HG03354 (cell line): Measurements from ENCODE around the gene KLLN.
A peak's percentile ranks its signal among the peaks of the same experiment; 100 is the strongest.
"Not testable (repeated sequence)": the region's sequence is repeated elsewhere in the genome, so short reads cannot be mapped to it uniquely, and the experiment has no call there.

Experiments used
- ATAC-seq: cut with Tn5 transposase; IDR thresholded peaks from one replicate; pipeline ENCODE4 v1.9.1; 2021; ENCODE audit warnings: mild to moderate bottlenecking; ENCODE audit not compliant: unreplicated experiment, poor library complexity, severe bottlenecking

The KLLN gene

DNA sequence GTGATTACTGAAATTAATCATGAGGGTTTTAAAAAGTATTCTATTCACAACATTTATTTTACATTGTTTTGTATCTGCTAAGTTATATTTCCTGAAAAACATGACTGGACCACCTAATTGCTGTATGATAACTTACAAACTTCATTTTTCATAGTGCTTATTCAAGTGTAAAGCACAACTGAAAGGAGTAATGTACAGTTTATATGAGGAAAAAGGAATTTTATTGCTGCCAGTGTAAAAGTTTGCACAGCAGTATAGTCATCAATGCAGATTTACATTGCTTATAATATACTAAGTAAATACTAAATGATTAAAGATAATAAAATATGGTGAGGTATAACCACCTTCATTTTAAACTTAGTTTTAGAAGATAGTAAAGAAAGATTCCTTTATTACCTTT lies 4.1 kb upstream of the KLLN start:
- ATAC-seq = no peak

DNA sequence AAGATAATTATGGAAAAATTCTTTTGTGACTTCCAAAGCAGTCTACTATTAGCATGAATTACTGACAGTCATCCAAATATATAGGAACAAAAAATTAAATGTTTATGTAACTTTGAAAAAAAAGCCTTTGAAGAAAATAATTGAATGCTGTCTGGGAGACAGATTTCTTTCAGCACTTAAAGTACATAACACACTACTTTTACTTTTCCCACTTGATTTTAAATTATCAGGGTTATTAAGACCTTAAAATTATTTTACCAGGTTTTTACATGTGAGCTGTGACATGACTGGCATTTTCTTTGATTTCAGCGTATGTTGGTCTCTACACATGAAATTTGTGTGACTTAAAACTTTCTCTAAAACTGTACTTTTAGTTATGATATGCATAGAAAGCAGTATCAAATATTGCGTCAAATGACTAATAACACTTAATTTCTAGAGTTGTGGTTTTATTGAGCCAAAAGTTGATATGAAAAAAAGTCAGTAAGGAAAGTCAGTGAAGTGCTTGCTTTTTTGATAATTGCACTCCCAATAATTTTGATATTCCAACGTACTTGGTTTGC lies 3.2 kb upstream of the KLLN start:
- ATAC-seq = no peak

DNA sequence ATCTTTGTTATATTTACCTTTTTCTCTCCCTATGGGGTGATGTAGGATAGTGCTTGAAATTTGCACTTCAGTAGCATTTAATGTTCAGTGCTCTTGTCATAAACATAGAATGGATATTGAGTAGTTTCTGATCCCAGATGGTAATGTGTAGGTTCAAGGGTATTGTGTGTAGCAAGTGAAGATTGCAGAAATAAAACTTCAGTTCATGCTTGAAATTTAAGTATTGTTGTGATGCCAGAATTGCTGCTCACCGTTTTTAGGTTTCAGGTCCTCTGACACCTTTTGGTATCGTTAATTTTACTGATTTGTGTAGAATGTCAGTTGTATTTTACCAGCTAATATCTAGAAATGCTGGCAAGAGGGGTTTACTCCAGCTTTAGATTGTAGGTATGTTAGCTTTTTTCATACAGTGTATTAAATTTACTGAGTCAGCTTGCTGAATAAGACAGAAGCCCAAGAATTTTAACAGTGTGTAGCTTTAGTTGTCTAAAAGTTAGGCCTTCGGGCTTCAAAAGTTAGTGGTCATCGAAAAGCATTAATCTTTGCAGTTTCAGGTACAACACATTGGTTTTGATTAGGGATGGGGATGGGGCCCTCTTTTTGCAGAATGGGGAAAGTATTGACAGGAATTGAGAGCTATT lies 2.0 kb upstream of the KLLN start:
- ATAC-seq = no peak

DNA sequence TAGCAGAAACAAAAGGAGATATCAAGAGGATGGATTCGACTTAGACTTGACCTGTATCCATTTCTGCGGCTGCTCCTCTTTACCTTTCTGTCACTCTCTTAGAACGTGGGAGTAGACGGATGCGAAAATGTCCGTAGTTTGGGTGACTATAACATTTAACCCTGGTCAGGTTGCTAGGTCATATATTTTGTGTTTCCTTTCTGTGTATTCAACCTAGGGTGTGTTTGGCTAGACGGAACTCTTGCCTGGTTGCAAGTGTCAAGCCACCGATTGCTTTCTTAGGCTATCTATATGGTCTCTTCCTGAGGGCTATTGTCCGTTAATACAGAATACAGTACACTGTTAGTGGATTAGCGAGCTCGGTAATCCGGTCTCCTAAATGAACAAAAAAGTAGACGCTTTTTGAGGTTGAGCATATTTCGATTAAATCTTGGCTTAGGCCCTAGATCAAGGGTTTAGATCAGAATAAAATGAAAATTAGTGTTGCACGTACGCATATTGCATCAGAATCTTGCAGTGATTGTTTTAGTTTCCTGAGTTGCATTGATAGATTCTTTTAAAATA lies 1.2 kb upstream of the KLLN start:
- no peak for ATAC-seq

DNA sequence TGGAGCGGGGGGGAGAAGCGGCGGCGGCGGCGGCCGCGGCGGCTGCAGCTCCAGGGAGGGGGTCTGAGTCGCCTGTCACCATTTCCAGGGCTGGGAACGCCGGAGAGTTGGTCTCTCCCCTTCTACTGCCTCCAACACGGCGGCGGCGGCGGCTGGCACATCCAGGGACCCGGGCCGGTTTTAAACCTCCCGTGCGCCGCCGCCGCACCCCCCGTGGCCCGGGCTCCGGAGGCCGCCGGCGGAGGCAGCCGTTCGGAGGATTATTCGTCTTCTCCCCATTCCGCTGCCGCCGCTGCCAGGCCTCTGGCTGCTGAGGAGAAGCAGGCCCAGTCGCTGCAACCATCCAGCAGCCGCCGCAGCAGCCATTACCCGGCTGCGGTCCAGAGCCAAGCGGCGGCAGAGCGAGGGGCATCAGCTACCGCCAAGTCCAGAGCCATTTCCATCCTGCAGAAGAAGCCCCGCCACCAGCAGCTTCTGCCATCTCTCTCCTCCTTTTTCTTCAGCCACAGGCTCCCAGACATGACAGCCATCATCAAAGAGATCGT lies 690 bp upstream of the KLLN start:
- ATAC-seq = peak; percentile 1

DNA sequence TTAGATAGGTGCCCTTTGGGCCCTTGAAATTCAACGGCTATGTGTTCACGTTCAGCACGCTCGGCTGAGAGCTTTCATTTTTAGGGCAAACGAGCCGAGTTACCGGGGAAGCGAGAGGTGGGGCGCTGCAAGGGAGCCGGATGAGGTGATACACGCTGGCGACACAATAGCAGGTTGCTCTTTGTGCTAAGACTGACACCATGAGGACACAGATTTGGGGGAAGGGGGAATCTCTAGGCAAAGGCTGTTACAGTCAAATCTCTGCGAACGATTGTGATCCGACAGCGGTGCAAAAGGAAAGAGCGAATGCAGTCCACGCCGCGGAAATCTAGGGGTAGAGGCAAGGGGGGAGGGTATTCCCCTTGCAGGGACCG lies 667 bp downstream of the KLLN start:
- ATAC-seq = peak; percentile 17

DNA sequence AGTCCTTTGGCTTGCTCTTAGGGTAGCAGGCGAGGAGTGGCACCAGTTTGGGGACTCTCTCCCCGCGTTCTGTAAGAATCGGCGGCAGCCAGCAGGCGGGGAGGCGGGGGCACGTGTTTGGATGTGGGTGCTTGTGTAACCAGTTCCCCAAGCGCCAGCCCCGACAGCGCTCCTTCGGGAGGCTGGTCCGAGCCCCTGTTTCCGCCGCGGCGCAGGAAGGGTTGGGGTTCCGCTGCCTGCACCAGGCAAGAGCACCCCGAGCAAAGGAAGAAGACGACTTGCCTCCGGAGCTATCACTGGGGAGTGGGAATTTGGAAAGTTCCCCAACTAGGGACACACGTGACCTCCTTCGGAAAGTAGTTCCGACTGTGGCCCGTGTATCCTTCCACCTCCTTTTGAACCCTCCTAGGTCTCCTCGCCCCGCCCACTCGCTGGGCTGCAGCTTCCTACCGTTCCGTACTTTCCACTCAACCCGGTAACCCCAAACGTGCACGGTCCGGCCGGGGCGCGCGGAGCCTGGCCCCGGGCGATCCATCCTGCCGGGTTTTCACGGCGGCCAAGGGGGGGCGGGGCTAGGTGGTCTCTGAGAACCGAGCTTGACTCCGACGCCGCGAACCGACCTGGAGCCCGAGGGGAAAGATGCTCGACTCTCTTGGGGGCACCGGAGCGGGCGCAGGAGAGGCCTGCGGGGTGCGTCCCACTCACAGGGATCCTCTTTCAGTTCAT lies 1.2 kb downstream of the KLLN start:
- ATAC-seq = peak; percentile 60

DNA sequence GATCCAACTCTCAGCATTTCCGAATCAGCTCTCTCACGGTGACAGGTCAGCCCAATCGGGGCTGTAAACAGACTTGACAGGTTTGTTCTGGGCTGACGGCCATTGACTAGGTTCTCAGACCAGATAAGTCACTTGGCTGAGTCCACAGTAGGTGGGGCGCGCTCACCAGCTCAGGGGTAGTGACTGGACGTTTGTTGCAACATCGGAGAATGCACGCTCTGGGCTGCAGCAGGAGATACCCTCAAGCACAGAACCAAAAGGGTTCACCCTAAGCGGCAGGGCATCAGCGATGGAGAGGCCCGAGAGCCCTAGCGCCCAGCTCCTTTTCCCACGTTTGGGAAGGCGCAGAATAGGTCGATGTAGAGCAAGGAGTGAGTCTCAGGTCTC lies 1.8 kb downstream of the KLLN start:
- ATAC-seq = peak; percentile 20

DNA sequence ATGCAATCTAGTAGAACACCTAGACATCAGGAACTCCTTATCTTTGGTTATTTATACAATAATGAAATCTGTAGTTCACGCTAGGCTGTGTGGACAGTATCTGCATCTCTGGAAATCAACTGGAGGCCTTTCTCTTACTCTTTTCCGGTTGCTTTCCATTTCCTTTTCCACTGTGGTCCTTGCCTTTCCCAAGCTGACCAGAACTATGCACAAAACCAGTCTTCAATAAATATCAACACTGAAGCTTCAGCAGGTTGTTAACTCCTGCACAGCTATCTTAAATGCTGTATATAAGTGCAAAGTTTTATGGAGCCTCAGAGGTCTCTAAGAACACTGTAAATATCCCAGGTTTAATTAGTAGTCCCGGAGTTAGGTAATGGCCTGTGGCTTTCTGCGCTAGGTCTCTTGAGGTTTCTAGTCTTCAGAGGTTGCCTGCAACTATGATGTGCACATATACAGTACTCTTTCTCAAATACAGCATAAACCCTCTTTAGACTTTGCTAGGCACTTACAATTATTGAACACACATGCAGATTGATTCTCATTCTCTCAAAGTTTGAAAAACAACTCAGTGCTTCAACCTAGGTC lies 2.4 kb downstream of the KLLN start:
- ATAC-seq = no peak

DNA sequence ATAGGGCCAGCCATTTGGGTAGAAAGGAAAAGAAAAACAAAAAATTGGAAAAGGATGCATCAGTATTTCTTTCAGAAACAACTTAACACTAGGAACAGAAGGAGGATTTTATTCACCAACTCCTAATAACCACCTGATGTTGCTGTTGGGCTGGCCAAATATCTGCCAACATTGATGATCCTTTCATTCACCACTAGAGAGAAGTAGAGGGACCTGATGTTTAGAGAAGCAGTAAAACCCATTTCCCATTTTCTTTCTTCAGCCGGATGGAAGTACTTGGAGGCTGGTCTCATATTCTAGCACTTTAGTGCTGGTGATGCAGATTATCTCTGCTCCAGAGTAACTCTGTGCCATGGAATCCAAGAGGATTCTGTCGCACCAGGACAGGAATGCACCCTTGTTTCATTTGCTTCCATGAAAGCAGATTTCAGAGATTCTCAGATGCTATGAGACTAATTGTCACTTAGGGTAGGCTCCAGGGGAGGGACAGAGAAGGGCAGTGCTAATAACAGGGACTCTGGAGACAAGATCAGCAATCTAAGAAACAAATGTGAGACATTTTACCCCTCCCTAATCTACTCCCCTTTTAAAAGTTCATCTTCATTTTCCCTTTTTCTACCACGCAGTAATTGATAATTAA lies 3.1 kb downstream of the KLLN start:
- no peak for ATAC-seq

DNA sequence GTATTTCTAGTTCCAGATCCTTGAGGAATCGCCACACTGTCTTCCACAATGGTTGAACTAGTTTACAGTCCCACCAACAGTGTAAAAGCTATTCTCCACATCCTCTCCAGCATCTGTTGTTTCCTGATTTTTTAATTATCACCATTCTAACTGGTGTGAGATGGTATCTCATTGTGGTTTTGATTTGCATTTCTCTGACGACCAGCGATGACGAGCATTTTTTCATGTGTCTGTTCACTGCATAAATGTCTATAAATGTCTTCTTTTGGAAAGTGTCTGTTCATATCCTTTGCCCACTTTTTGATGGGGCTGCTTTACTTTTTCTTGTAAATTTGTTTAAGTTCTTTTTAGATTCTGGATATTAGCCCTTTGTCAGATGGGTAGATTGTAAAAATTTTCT lies 7.7 kb downstream of the KLLN start:
- ATAC-seq = not testable (repeated sequence)

DNA sequence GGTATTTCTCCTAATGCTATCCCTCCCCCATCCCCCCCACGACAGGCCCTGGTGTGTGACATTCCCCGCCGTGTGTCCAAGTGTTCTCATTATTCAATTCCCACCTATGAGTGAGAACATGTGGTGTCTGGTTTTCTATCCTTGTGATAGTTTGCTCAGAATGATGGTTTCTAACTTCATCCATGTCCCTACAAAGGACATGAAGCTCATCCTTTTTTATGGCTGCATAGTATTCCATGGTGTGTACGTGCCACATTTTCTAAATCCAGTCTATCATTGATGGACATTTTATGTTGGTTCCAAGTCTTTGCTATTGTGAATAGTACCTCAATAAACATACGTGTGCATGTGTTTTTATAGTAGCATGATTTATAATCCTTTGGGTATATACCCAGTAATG lies 8.1 kb downstream of the KLLN start:
- ATAC-seq = not testable (repeated sequence)

DNA sequence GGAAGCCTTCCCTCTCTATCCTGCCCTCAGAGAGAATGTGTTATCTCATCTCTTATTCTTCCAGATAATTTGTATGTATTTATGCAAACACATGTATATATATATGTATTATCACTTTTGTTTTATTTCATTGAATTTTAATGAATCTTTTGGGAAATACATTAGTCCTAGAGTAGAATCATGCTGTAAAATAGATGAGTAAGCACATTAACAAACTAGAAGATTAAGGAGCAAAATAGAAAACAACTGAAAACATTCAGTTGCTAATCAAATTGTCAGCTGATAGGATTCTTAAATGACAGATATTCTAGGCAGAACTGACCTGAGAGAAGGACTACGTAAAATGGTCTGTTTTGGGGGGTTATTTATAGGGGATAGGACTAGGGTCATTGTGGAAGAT lies 11.2 kb downstream of the KLLN start:
- no peak for ATAC-seq

DNA sequence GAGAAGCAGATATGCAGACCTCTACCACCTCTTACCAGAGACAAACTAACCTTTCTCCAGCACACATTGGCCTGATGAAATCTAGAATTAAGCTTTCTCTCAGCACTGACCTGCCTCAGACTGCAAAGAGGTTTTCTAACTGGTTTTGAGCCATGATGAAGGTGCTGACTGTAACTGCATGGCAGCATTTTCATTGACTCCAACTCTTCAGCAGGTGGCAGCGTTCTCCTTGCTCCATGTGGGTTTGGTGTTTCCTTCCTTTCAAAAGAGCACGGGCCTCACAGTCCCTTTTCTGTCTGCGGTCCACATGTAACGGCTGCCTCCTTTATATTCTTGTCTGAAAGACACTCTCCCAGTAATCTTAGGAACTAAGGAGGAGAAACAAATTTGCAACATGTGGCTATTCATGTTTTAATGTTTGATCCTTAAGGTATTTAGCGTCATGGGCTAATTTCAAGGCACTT lies 12.6 kb downstream of the KLLN start:
- no peak for ATAC-seq

DNA sequence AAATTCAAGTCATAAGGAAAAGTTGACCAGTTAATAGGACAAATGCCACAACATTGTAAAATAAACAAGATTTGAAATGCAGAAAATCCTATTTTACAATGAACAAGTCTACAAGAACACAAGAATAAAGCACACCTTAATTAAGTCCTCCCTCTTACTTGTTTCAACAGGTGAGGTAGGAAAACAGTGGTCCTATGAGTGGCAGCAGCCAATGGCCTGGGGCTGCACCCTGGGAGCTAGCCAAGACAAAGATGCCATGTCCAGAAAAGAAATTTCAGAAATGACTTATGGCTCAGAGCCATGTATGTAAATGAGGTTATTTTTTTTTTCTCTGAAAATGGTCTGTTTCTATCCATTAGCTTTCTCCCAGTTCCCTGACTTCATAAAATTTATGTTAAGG lies 14.3 kb downstream of the KLLN start:
- ATAC-seq = no peak

DNA sequence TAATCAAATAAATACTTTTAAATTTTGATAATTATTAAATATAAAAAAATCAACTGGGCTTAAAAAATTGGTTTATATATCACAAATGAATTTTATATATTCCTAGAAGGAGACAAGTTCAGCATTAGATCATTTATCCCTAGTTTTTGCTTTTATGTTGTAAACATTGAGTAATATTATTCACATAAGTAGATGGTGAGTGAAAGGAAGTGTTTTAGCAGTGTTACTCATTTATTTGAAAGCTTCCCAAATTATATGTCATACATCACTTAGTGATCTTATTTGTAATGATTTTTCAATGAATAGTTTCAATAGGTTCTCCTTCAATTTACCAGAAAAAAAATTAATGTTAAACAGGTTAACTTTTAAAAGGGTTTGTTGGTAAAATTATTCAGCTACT lies 15.8 kb downstream of the KLLN start:
- ATAC-seq = no peak

DNA sequence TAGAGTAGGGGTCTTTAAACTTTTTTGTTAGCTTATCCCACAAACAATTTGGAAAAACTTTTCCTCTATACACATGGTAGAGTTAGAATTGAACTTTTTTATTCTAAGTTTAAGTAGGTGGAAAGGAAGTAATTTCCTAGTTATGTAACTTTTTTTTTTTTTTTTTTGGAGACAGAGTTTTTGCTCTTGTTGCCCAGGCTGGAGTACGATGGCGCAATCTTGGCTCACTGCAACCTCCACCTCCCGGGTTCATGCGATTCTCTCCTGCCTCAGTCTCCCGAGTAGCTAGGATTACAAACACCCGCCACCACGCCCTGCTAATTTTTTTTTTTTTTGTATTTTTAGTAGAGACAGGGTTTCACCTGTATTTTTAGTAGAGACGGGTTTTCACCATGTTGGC lies 16.6 kb downstream of the KLLN start:
- ATAC-seq = not testable (repeated sequence)

DNA sequence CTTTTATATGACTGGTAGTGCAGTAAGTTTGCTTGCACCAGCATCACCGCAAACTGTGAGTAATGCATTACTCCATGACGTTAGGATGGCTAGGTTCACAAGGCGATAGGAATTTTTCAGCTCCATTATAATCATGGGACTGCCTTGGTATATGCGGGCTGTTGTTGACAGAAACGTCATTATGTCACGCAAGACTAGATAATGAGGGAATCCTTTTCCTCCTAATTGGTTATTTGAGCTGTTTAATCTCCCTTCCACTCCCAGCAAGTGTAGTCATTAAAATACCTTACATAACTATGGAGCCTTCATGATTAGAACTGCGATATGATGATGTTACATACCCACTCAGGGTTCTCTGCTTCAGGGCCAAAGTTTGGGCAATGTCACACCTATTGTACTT lies 17.3 kb downstream of the KLLN start:
- no peak for ATAC-seq

DNA sequence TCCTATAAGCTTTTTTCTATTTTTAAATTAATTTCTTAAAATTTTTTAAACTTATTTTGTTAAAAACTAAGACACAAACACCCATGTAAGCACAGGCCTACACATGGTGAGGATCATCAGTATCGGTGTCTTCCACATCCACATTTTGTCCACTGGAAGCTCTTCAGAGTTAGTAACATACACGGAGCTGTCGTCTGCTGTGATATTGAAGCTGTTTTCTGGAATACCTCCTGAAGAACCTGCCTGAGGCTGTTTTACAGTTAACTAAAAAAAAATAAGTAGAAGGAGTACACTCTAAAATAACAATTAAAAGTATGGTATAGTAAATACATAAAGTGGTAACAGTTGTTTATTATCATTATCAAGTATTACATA lies 17.7 kb downstream of the KLLN start:
- ATAC-seq = no peak
